GM12864 (cell line): ENCODE results near the gene ANKS1A.
"Not testable (repeated sequence)": the region's sequence is repeated elsewhere in the genome, so short reads cannot be mapped to it uniquely, and the experiment has no call there.

Source experiments
- DNase-seq: peaks from one replicate; pipeline ENCODE4 v3.0.0-alpha.2; 2011; ENCODE audit warnings: low read depth
- H3K4me3 ChIP-seq: 2 replicates; pipeline ENCODE4 v1.5.1; 2011; ENCODE audit warnings: mild to moderate bottlenecking, low read depth, low read length, control low read depth
- CTCF ChIP-seq: IDR thresholded peaks from 2 replicates; pipeline ENCODE4 v1.5.1; 2011; ENCODE audit warnings: low read depth, mild to moderate bottlenecking, moderate library complexity, low read length, control low read depth, inconsistent platforms; ENCODE audit errors: missing control alignments

The ANKS1A gene

GRCh38 chr6:34888874-34889555, at the start of gene ANKS1A:
ANKS1A (plus strand) TSS chr6:34889255; CDS start chr6:34889403, 148 bp downstream.
- peak within 1 kb of the TSS; percentile 91 for H3K4me3 ChIP-seq
- DNase-seq, result no peak
- no peak for TF ChIP-seq CTCF

GRCh38 chr6:34839666-34840352, 49.2 kb upstream of the ANKS1A start:
- no peak overlapping the region for H3K4me3 ChIP-seq
- no peak for DNase-seq
- no peak for TF ChIP-seq CTCF

GRCh38 chr6:34849066-34849465, 40.0 kb upstream of the ANKS1A start:
- DNase-seq, H3K4me3 ChIP-seq: not testable (repeated sequence)

GRCh38 chr6:34851361-34851760, 37.7 kb upstream of the ANKS1A start:
- no peak for TF ChIP-seq CTCF
- no peak overlapping the region for H3K4me3 ChIP-seq
- no peak for DNase-seq

- DNase-seq, result no peak
- no peak overlapping the region for H3K4me3 ChIP-seq
- no peak for TF ChIP-seq CTCF
These were observed 36.5 kb upstream of the ANKS1A start for GRCh38 chr6:34852406-34853085.

GRCh38 chr6:34855463-34855862, 33.6 kb upstream of the ANKS1A start:
- no peak for TF ChIP-seq CTCF
- no peak for DNase-seq
- no peak overlapping the region for H3K4me3 ChIP-seq

- DNase-seq, result no peak
- no peak overlapping the region for H3K4me3 ChIP-seq
- TF ChIP-seq CTCF, result no peak
These were observed 30.4 kb upstream of the ANKS1A start for GRCh38 chr6:34858681-34859080.
